NCI-H510A (cell line): ENCODE data around the gene TULP4.

Experiments
- DNase-seq: peaks from one replicate; lab custom pipeline; 2025; lab: John Stamatoyannopoulos, UW

The TULP4 gene

DNA sequence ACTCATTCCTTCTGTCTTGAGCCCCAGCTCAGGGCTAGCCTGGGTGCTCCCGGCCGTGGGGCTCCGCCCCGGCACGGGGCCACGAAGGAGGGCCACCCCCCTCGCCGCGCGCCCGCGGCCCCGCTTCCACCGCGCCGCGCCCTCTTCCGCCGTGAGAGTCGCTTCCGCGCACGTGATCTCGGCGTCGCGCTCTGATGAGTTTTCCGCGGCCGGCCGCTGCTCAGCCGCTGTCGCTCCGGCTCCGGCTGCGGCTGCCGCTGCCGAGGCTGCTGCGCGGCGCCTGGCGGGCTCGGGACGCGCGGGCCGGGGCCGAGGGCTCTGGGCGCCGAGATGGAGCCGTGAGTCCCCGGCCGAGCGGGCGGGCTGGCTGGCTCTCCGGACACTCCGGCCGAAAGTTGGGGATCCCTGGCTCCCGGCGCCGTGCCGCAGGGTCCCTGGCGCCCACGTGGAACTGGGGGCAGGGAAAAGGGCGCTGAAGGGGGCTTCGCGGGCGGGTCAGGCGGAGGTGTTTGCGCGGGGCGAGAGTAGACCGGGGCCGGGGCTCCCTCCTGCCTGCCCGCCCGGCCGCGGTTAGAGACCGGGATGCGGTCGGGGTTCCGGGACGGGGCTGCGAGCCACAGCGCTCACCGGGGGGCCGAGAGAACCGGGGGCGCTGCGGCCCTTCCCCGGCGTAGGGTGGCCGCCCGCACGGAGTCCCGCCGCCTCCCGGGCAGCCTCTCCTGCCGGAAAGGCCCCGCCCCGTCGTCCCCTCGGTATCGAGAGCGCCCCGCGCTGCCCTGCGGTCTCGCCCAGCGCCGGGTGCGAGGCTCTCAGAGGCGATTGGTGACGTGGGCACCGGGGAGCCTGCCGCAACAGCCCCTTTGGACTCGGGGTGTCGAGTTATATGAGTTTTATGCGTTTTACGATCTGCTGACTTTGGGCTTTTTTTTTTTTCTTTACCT is 247.9 kb downstream of the TULP4 start, which contains the start of gene TMEM181:
Gene TMEM181, plus strand, starts transcription at position 197 of the 941 bp plus-strand sequence. Its CDS starts 134 bp downstream, at position 331.
- DNase-seq = peak; percentile 50

GRCh38 chr6:158560836-158561320 is 248.6 kb downstream of the TULP4 start:
- DNase-seq = no peak
